Left lung (tissue), 10 donors: ENCODE results near the gene INF2. TPM values are rescaled to one million over a fixed set of nuclear protein-coding genes. Genes with fewer than 3 reads are reported as not detected.

ENCODE experiments used
- ATAC-seq: fragments of 200-7000 bp; cut with Tn5 transposase; one replicate; pipeline ENCODE4 v1.9.1; 2020; ENCODE audit warnings: moderate library complexity
- DNase-seq, 4 donors: peaks; one replicate each; pipeline ENCODE4 v3.0.0-alpha.2; 2013 to 2020
- H3K27ac ChIP-seq, 2 donors: fragments of 200-600 bp; sonication (generic) in 1 of 2; one replicate each; pipeline versions ENCODE4 v1.5.0 to v1.8.0; 2020 to 2021
- H3K27me3 ChIP-seq, 2 donors: fragments of 200-600 bp; sonication (generic) in 1 of 2; one replicate each; pipeline versions ENCODE4 v1.5.0 to v1.8.0; 2020 to 2021
- H3K36me3 ChIP-seq, 2 donors: fragments of 200-600 bp; sonication (generic) in 1 of 2; one replicate each; pipeline versions ENCODE4 v1.5.0 to v1.8.0; 2020 to 2021
- H3K4me1 ChIP-seq, 2 donors: fragments of 200-600 bp; one replicate each; pipeline ENCODE4 v1.8.0; 2021
- H3K4me3 ChIP-seq, 2 donors: fragments of 200-600 bp; sonication (generic) in 1 of 2; one replicate each; pipeline versions ENCODE4 v1.5.0 to v1.8.0; 2020 to 2021; ENCODE audit warnings: mild to moderate bottlenecking in 1 of 2
- H3K9me3 ChIP-seq, 2 donors: fragments of 200-600 bp; sonication (generic) in 1 of 2; one replicate each; pipeline versions ENCODE4 v1.5.0 to v1.8.0; 2020 to 2021
- CTCF ChIP-seq, 2 donors: fragments of 200-600 bp; sonication (generic) in 1 of 2; IDR thresholded peaks; one replicate each; pipeline versions ENCODE4 v1.5.0 to v1.8.0; 2021; ENCODE audit warnings: antibody characterized with exemption in 2 of 2
- intact Hi-C, 2 donors: fragments of 100-400 bp; cut with DNase I; formaldehyde crosslinking; loops; one replicate each; pipeline versions ENCODE4 v1.11.2 to v1.14.2; 2022
- polyA plus RNA-seq, 6 donors: library from polyadenylated mRNA; unstranded; fragments of 120-200 nt; gene quantifications; one replicate each; pipeline ENCODE4 v1.2.1, GENCODE V29; 2013; ENCODE audit not compliant: insufficient read length in 6 of 6
- total RNA-seq, 2 donors: library from RNA; stranded (reverse); fragmentation: NEBNext Ultra II Directional; extraction: Animal tissue kit (Norgen Biotek cat#: 25700); gene quantifications; one replicate each; pipeline ENCODE4 v1.2.1, GENCODE V29; 2021
- donor health status: DM: no; HTN: yes; CAD: no.
- donor health status: DM: no; HTN: no; CAD: no.

Gene INF2
- total and polyA plus RNA-seq, 8 donors: 43.5 to 120 (median 57.0) TPM

GRCh38 chr14:104734051-104734587, 44.7 kb downstream of the INF2 start:
- Histone ChIP-seq H3K4me1 (peaks cover 9 to 35% of the 10 kb centered on the region in 2 donors), H3K36me3 (no peaks in the 10 kb centered on the region), H3K27me3 (no peaks in the 10 kb centered on the region), H3K4me3 (no peak overlapping the region), H3K9me3 (no peaks in the 10 kb centered on the region), H3K27ac (no peak overlapping the region)
- intact Hi-C loops: no loop called here
- DNase-seq: no peak
- no peak for TF ChIP-seq CTCF (IDR thresholded peaks at IDR 0.05)
- ATAC-seq: no peak

GRCh38 chr14:104734601-104734990, 45.2 kb downstream of the INF2 start:
- Histone ChIP-seq H3K27me3 (no peaks in the 10 kb centered on the region), H3K27ac (no peak overlapping the region), H3K4me1 (peaks cover 9 to 35% of the 10 kb centered on the region in 2 donors), H3K9me3 (no peaks in the 10 kb centered on the region), H3K4me3 (no peak overlapping the region), H3K36me3 (no peaks in the 10 kb centered on the region)
- intact Hi-C loops: no loop called here
- TF ChIP-seq CTCF (IDR thresholded peaks at IDR 0.05): no peak
- no peak for ATAC-seq
- no peak for DNase-seq

GRCh38 chr14:104734991-104735779, 45.8 kb downstream of the INF2 start:
- Histone ChIP-seq H3K9me3 (no peaks in the 10 kb centered on the region), H3K4me3 (no peak overlapping the region), H3K4me1 (peaks cover 9 to 35% of the 10 kb centered on the region in 2 donors), H3K27me3 (no peaks in the 10 kb centered on the region), H3K27ac (peak overlapping the region; percentile 21 to 60), H3K36me3 (no peaks in the 10 kb centered on the region)
- no peak for TF ChIP-seq CTCF (IDR thresholded peaks at IDR 0.05)
- DNase-seq (no peak), ATAC-seq (no peak)
- intact Hi-C loops: no loop called here

GRCh38 chr14:104735830-104736642, 46.6 kb downstream of the INF2 start:
- Histone ChIP-seq H3K4me1 (peaks cover 9 to 35% of the 10 kb centered on the region in 2 donors), H3K9me3 (no peaks in the 10 kb centered on the region), H3K36me3 (no peaks in the 10 kb centered on the region), H3K4me3 (no peak overlapping the region), H3K27me3 (no peaks in the 10 kb centered on the region), H3K27ac (peak overlapping the region; percentile 21 to 60)
- ATAC-seq (peak; percentile 75), DNase-seq (peak in 3 of 4 donors; percentile 54 to 86 (median 82))
- intact Hi-C loops: no loop called here
- no peak for TF ChIP-seq CTCF (IDR thresholded peaks at IDR 0.05)
